Measurements from ENCODE around the gene SV2C.
A peak's percentile ranks its signal among the peaks of the same experiment; 100 is the strongest.

Gene SV2C

GRCh38 chr5:76252437-76252836 is 169.3 kb downstream of the SV2C start:
- Histone ChIP-seq H3K4me1 (ENCODE audit: control insufficient read depth in 1 of 2, insufficient read depth in 2 of 2, low read length in 2 of 2) (peaks cover 0 to 2% of the 10 kb centered on the region in 2 experiments), H2BK12ac (ENCODE audit: low read length) (no peak overlapping the region), H3K14ac (ENCODE audit: low read length) (no peak overlapping the region), H3K79me1 (ENCODE audit: low read length) (no peaks in the 10 kb centered on the region), H3K27ac (ENCODE audit: low read depth, low read length) (no peak overlapping the region), H4K12ac (ENCODE audit: low read depth, low read length) (no peak overlapping the region), H2AFZ (ENCODE audit: insufficient read depth, low read length, poor library complexity) (no peak overlapping the region), H3K9me3 (ENCODE audit: insufficient read depth, low read depth, low read length) (no peaks in the 10 kb centered on the region), H3K4me3 (ENCODE audit: low read depth, low read length) (no peak overlapping the region), H4K8ac (ENCODE audit: low read depth, low read length) (no peak overlapping the region), H2BK5ac (ENCODE audit: low read depth, low read length, poor library complexity) (no peak overlapping the region), H3K9ac (ENCODE audit: low read length) (no peak overlapping the region), H3K4ac (ENCODE audit: low read depth, low read length) (no peak overlapping the region), H3K4me2 (ENCODE audit: low read length) (no peak overlapping the region), H4K91ac (ENCODE audit: low read depth, low read length) (no peak overlapping the region), H2BK120ac (ENCODE audit: insufficient read depth, low read length, poor library complexity) (no peak overlapping the region), H3K79me2 (ENCODE audit: control insufficient read depth, insufficient read depth, low read length, poor library complexity) (no peaks in the 10 kb centered on the region), H3K36me3 (ENCODE audit: control insufficient read depth in 1 of 2, insufficient read depth in 2 of 2, low read length in 2 of 2) (no peaks in the 10 kb centered on the region), H3K18ac (ENCODE audit: low read length) (no peak overlapping the region), H3K27me3 (ENCODE audit: insufficient read depth, low read length) (no peaks in the 10 kb centered on the region), H3K23ac (ENCODE audit: low read length) (no peak overlapping the region), H2AK5ac (ENCODE audit: low read length) (no peak overlapping the region)
- WGBS (ENCODE audit: extremely low coverage, insufficient coverage, insufficient read length), result no CpG with 5 or more reads among the region's 2 CpGs
- no peak for DNase-seq

GRCh38 chr5:76256116-76256889 is 173.1 kb downstream of the SV2C start:
- no CpG with 5 or more reads among the region's 8 CpGs for WGBS (ENCODE audit: extremely low coverage, insufficient coverage, insufficient read length)
- H2BK5ac ChIP-seq (ENCODE audit: low read depth, low read length, poor library complexity), result no peak overlapping the region
- no peak overlapping the region for H3K4me2 ChIP-seq (ENCODE audit: low read length)
- H2BK12ac ChIP-seq (ENCODE audit: low read length), result no peak overlapping the region
- no peak overlapping the region for H2AFZ ChIP-seq (ENCODE audit: insufficient read depth, low read length, poor library complexity)
- no peak overlapping the region for H3K18ac ChIP-seq (ENCODE audit: low read length)
- no peak overlapping the region for H2BK120ac ChIP-seq (ENCODE audit: insufficient read depth, low read length, poor library complexity)
- H3K23ac ChIP-seq (ENCODE audit: low read length), result no peak overlapping the region
- H3K79me1 ChIP-seq (ENCODE audit: low read length), result no peaks in the 10 kb centered on the region
- no peak overlapping the region for H4K8ac ChIP-seq (ENCODE audit: low read depth, low read length)
- H3K9me3 ChIP-seq (ENCODE audit: insufficient read depth, low read depth, low read length), result no peaks in the 10 kb centered on the region
- H3K4ac ChIP-seq (ENCODE audit: low read depth, low read length), result no peak overlapping the region
- H3K9ac ChIP-seq (ENCODE audit: low read length), result no peak overlapping the region
- H4K12ac ChIP-seq (ENCODE audit: low read depth, low read length), result no peak overlapping the region
- no peaks in the 10 kb centered on the region for H3K27me3 ChIP-seq (ENCODE audit: insufficient read depth, low read length)
- H2AK5ac ChIP-seq (ENCODE audit: low read length), result no peak overlapping the region
- no peaks in the 10 kb centered on the region for H3K36me3 ChIP-seq (ENCODE audit: control insufficient read depth in 1 of 2, insufficient read depth in 2 of 2, low read length in 2 of 2)
- H3K4me1 ChIP-seq (ENCODE audit: control insufficient read depth in 1 of 2, insufficient read depth in 2 of 2, low read length in 2 of 2), result peaks cover 0 to 2% of the 10 kb centered on the region in 2 experiments
- no peaks in the 10 kb centered on the region for H3K79me2 ChIP-seq (ENCODE audit: control insufficient read depth, insufficient read depth, low read length, poor library complexity)
- no peak overlapping the region for H3K14ac ChIP-seq (ENCODE audit: low read length)
- no peak overlapping the region for H3K4me3 ChIP-seq (ENCODE audit: low read depth, low read length)
- H3K27ac ChIP-seq (ENCODE audit: low read depth, low read length), result no peak overlapping the region
- H4K91ac ChIP-seq (ENCODE audit: low read depth, low read length), result no peak overlapping the region
- peak; percentile 61 to 72 for DNase-seq

GRCh38 chr5:76257225-76257833 is 174.1 kb downstream of the SV2C start:
- H2AFZ ChIP-seq (ENCODE audit: insufficient read depth, low read length, poor library complexity), result no peak overlapping the region
- H3K36me3 ChIP-seq (ENCODE audit: control insufficient read depth in 1 of 2, insufficient read depth in 2 of 2, low read length in 2 of 2), result no peaks in the 10 kb centered on the region
- no peak overlapping the region for H3K4ac ChIP-seq (ENCODE audit: low read depth, low read length)
- no peak overlapping the region for H2BK120ac ChIP-seq (ENCODE audit: insufficient read depth, low read length, poor library complexity)
- H4K8ac ChIP-seq (ENCODE audit: low read depth, low read length), result no peak overlapping the region
- H3K27me3 ChIP-seq (ENCODE audit: insufficient read depth, low read length), result no peaks in the 10 kb centered on the region
- no peak overlapping the region for H3K27ac ChIP-seq (ENCODE audit: low read depth, low read length)
- H3K79me1 ChIP-seq (ENCODE audit: low read length), result no peaks in the 10 kb centered on the region
- peak overlapping the region; percentile 98 for H3K23ac ChIP-seq (ENCODE audit: low read length)
- H2BK12ac ChIP-seq (ENCODE audit: low read length), result no peak overlapping the region
- H4K91ac ChIP-seq (ENCODE audit: low read depth, low read length), result no peak overlapping the region
- WGBS (ENCODE audit: extremely low coverage, insufficient coverage, insufficient read length), result 100% methylated on average over 5 of the region's 6 CpGs
- H2AK5ac ChIP-seq (ENCODE audit: low read length), result no peak overlapping the region
- H3K9ac ChIP-seq (ENCODE audit: low read length), result peak overlapping the region; percentile 53
- no peak overlapping the region for H3K4me2 ChIP-seq (ENCODE audit: low read length)
- no peak overlapping the region for H3K14ac ChIP-seq (ENCODE audit: low read length)
- H3K4me3 ChIP-seq (ENCODE audit: low read depth, low read length), result peak overlapping the region; percentile 53
- H4K12ac ChIP-seq (ENCODE audit: low read depth, low read length), result no peak overlapping the region
- H3K18ac ChIP-seq (ENCODE audit: low read length), result no peak overlapping the region
- no peaks in the 10 kb centered on the region for H3K9me3 ChIP-seq (ENCODE audit: insufficient read depth, low read depth, low read length)
- peaks cover 0 to 2% of the 10 kb centered on the region in 2 experiments for H3K4me1 ChIP-seq (ENCODE audit: control insufficient read depth in 1 of 2, insufficient read depth in 2 of 2, low read length in 2 of 2)
- no peak overlapping the region for H2BK5ac ChIP-seq (ENCODE audit: low read depth, low read length, poor library complexity)
- no peaks in the 10 kb centered on the region for H3K79me2 ChIP-seq (ENCODE audit: control insufficient read depth, insufficient read depth, low read length, poor library complexity)
- DNase-seq, result no peak

- Histone ChIP-seq H4K12ac (ENCODE audit: low read depth, low read length) (no peak overlapping the region), H3K27ac (ENCODE audit: low read depth, low read length) (no peak overlapping the region), H3K36me3 (ENCODE audit: control insufficient read depth in 1 of 2, insufficient read depth in 2 of 2, low read length in 2 of 2) (no peaks in the 10 kb centered on the region), H3K4me3 (ENCODE audit: low read depth, low read length) (no peak overlapping the region), H3K18ac (ENCODE audit: low read length) (no peak overlapping the region), H3K14ac (ENCODE audit: low read length) (no peak overlapping the region), H2BK12ac (ENCODE audit: low read length) (no peak overlapping the region), H4K91ac (ENCODE audit: low read depth, low read length) (no peak overlapping the region), H3K9me3 (ENCODE audit: insufficient read depth, low read depth, low read length) (no peaks in the 10 kb centered on the region), H2AK5ac (ENCODE audit: low read length) (no peak overlapping the region), H3K4ac (ENCODE audit: low read depth, low read length) (no peak overlapping the region), H3K79me2 (ENCODE audit: control insufficient read depth, insufficient read depth, low read length, poor library complexity) (no peaks in the 10 kb centered on the region), H2BK120ac (ENCODE audit: insufficient read depth, low read length, poor library complexity) (no peak overlapping the region), H3K4me2 (ENCODE audit: low read length) (no peak overlapping the region), H3K9ac (ENCODE audit: low read length) (no peak overlapping the region), H3K4me1 (ENCODE audit: control insufficient read depth in 1 of 2, insufficient read depth in 2 of 2, low read length in 2 of 2) (peaks cover 0 to 2% of the 10 kb centered on the region in 2 experiments), H3K27me3 (ENCODE audit: insufficient read depth, low read length) (no peaks in the 10 kb centered on the region), H4K8ac (ENCODE audit: low read depth, low read length) (no peak overlapping the region), H2AFZ (ENCODE audit: insufficient read depth, low read length, poor library complexity) (no peak overlapping the region), H2BK5ac (ENCODE audit: low read depth, low read length, poor library complexity) (no peak overlapping the region), H3K79me1 (ENCODE audit: low read length) (no peaks in the 10 kb centered on the region), H3K23ac (ENCODE audit: low read length) (no peak overlapping the region)
- no peak for DNase-seq
- 100% methylated on average over 1 of the region's 3 CpGs for WGBS (ENCODE audit: extremely low coverage, insufficient coverage, insufficient read length)
Observed at GRCh38 chr5:76257897-76258296, 174.7 kb downstream of the SV2C start.
